Ovary (tissue), 3 donors: ENCODE data around the gene CIDEC.

Experiments
- CTCF ChIP-seq, 3 donors: fragments of 450-650 bp in 2 of 3; fragments of 200-600 bp in 1 of 3; IDR thresholded peaks; one replicate each; pipeline versions ENCODE4 v1.5.1 to v1.8.0; 2016 to 2022; ENCODE audit warnings: antibody characterized with exemption in 3 of 3, mild to moderate bottlenecking in 1 of 3
- EP300 ChIP-seq: sonication (generic); formaldehyde crosslinking; IDR thresholded peaks from one replicate; pipeline ENCODE4 v1.6.1; 2017; ENCODE audit warnings: antibody characterized with exemption
- donor health status: DM: no; HTN: no; CAD: no.

- TF ChIP-seq CTCF (IDR thresholded peaks at IDR 0.05) (no peak), EP300 (no peak)
Measured at GRCh38 chr3:9876991-9877390, 3.1 kb downstream of the CIDEC start.
